K562 (cell line): ENCODE data around the gene GRIN2A.

ENCODE experiments used
- AFF4 ChIP-seq: sonication (generic); formaldehyde crosslinking; IDR thresholded peaks from 2 replicates; pipeline ENCODE4 v1.8.0; 2023; ENCODE audit warnings: mild to moderate bottlenecking, missing genetic modification reagents
- CTCF ChIP-seq, 3 experiments: IDR thresholded peaks in 2 of 3; conservative IDR thresholded peaks in 1 of 3; 2 replicates each; pipeline ENCODE4 v1.5.1; 2011 to 2012; ENCODE audit warnings: low read length in 3 of 3, mild to moderate bottlenecking in 3 of 3, control low read depth in 2 of 3, improper control_type of control experiment in 1 of 3, inconsistent platforms in 1 of 3, low read depth in 1 of 3, mixed read lengths in 1 of 3, moderate library complexity in 1 of 3; ENCODE audit not compliant: insufficient read depth in 2 of 3
- ELF4 ChIP-seq: fragments of 450-650 bp; formaldehyde crosslinking; IDR thresholded peaks from 2 replicates; pipeline ENCODE4 v1.4.0; 2022; ENCODE audit warnings: missing genetic modification characterization
- ELK3 ChIP-seq: fragments of 450-650 bp; formaldehyde crosslinking; IDR thresholded peaks from 2 replicates; pipeline ENCODE4 v1.4.0; 2020; ENCODE audit warnings: mild to moderate bottlenecking
- ERF ChIP-seq: fragments of 450-650 bp; formaldehyde crosslinking; IDR thresholded peaks from 2 replicates; pipeline ENCODE4 v1.4.0; 2020; ENCODE audit warnings: mild to moderate bottlenecking, mixed read lengths
- HDGF ChIP-seq: fragments of 450-650 bp; IDR thresholded peaks from 2 replicates; pipeline ENCODE4 v1.6.1; 2016
- KDM5B ChIP-seq: fragments of 200-600 bp; sonication (generic); IDR thresholded peaks from 2 replicates; pipeline ENCODE4 v1.6.1; 2012; ENCODE audit warnings: low read depth, mild to moderate bottlenecking, moderate library complexity, low read length, control low read depth, inconsistent platforms; ENCODE audit not compliant: insufficient replicate concordance
- MAFF ChIP-seq: IDR thresholded peaks from 2 replicates; pipeline ENCODE4 v1.6.1; 2012; ENCODE audit warnings: low read length, improper control_type of control experiment
- MAFK ChIP-seq: IDR thresholded peaks from 2 replicates; pipeline ENCODE4 v1.6.1; 2011; ENCODE audit warnings: low read length, improper control_type of control experiment
- NFATC3 ChIP-seq: fragments of 450-650 bp; IDR thresholded peaks from 2 replicates; pipeline ENCODE4 v1.6.1; 2017; ENCODE audit warnings: mild to moderate bottlenecking
- POLR2AphosphoS5 ChIP-seq: IDR thresholded peaks from 2 replicates; pipeline ENCODE4 v1.6.1; 2011; ENCODE audit warnings: mild to moderate bottlenecking, low read depth, low read length, moderate library complexity; ENCODE audit not compliant: control insufficient read depth, insufficient read depth
- ZKSCAN1 ChIP-seq: fragments of 150-350 bp; IDR thresholded peaks from 2 replicates; pipeline ENCODE4 v1.6.1; 2016; ENCODE audit warnings: low read depth, low read length
- ZNF24 ChIP-seq: fragments of 450-650 bp; IDR thresholded peaks from 2 replicates; pipeline ENCODE4 v1.6.1; 2016
- ZNF561 ChIP-seq: fragments of 450-650 bp; formaldehyde crosslinking; conservative IDR thresholded peaks from 2 replicates; pipeline ENCODE4 v1.4.0; 2020; ENCODE audit warnings: mild to moderate bottlenecking, moderate library complexity

- TF ChIP-seq ZKSCAN1 (no peak), HDGF (no peak), CTCF (IDR thresholded peaks at IDR 0.05 in 2 of 3, conservative IDR thresholded peaks at IDR 0.05 in 1 of 3; ENCODE audit: insufficient read depth in 2 of 3, low read depth in 1 of 3, low read length in 3 of 3) (no peak), MAFK (no peak), NFATC3 (no peak), ERF (no peak), ZNF561 (no peak), ELK3 (CRISPR knock-in tag) (no peak), MAFF (no peak), ZNF24 (no peak), AFF4 (CRISPR knock-in tag) (no peak), POLR2AphosphoS5 (no peak), ELF4 (CRISPR knock-in tag) (no peak), KDM5B (no peak)
Measured at GRCh38 chr16:10067406-10067805, 114.8 kb downstream of the GRIN2A start.
